Dermis blood vessel endothelial cell (primary cell): Measurements from ENCODE around the gene ELOVL5. TPM values are rescaled to one million over a fixed set of nuclear protein-coding genes. Genes with fewer than 3 reads are reported as not detected.
A peak's percentile ranks its signal among the peaks of the same experiment; 100 is the strongest.
"Not testable (repeated sequence)": the region's sequence is repeated elsewhere in the genome, so short reads cannot be mapped to it uniquely, and the experiment has no call there.

ENCODE experiments used
- DNase-seq: peaks from one replicate; pipeline ENCODE4 v3.0.0; 2010
- total RNA-seq: library from RNA; depleted of rRNA; stranded (reverse); fragments of >200 nt; gene quantifications from 2 replicates; pipeline ENCODE4 v1.2.3, GENCODE V29; 2014

ELOVL5 gene
- total RNA-seq, 1 donor from 2014 or later = 74.2 TPM

- no peak for DNase-seq
Measured at GRCh38 chr6:53327017-53327395, 21.7 kb downstream of the ELOVL5 start.

GRCh38 chr6:53326372-53327016 lies 22.3 kb downstream of the ELOVL5 start:
- DNase-seq = peak; percentile 74

DNA sequence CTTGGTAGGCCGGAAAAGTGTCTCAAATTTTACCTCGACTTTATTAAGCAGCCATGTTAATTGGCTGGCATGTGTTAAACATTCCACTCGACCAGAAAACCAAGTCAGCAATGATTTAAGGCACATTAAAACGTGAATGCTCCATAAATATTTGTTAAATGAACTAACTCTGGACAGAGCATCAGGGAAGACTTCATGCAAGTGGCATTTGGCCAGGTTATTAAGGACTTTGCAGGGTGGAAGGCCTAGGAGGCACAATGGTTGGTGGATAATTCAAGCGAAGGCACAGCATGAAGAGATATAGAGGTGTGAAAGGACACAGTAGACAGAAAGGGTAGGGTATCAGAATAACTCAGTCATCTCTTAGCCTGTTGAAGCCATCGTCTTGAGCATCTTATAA lies 23.0 kb downstream of the ELOVL5 start:
- DNase-seq = no peak

- no peak for DNase-seq
Measured at GRCh38 chr6:53322188-53323029, 26.3 kb downstream of the ELOVL5 start.

GRCh38 chr6:53321701-53322100 lies 27.0 kb downstream of the ELOVL5 start:
- DNase-seq = no peak

GRCh38 chr6:53320964-53321363 lies 27.8 kb downstream of the ELOVL5 start:
- no peak for DNase-seq

DNA sequence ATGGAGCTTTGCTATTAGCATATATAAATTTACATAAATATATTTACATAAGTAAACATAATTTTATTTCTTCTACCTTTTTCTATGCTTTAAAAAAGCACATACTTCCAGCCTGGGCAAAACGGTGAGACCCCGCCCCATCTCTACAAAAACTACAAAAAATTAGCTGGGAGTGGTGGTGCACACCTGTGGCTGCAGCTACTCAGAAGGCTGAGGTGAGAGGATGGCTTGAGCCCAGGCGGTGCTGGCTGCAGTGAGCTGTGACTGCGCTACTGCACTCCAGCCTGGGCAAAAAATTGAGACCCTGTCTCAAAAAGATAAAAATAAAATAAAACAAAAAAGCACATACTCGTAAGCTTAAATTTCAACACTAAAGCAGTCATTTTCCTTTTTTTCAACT lies 30.3 kb downstream of the ELOVL5 start:
- DNase-seq = no peak

DNA sequence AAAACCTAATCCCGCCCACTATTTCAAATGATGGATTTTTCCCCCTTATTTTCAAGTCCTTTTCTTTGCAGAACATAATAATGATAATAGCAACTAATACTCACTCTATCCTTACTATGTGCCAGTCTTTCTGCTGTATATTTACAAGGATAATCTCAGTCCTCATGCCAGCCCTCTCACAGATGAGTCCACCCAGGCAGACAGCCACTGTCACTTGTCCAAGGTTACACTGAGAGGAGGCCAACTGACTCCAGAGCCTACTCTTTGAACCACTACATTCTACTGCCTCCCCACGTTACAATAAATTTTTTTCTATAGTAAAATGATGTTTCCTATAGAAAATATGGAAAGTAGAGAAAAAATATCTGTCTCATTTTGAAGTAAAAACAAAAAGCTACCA lies 30.9 kb downstream of the ELOVL5 start:
- DNase-seq = no peak

DNA sequence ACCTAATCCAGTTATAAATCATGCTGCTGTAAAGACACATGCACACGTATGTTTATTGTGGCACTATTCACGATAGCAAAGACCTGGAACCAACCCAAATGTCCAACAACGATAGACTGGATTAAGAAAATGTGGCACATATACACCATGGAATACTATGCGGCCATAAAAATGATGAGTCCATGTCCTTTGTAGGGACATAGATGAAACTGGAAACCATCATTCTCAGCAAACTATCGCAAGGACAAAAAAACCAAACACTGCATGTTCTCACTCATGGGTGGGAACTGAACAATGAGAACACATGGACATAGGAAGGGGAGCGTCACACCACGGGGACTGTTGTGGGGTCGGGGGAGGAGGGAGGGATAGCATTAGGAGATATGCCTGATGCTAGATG lies 31.5 kb downstream of the ELOVL5 start:
- DNase-seq = not testable (repeated sequence)

GRCh38 chr6:53316142-53316541 lies 32.6 kb downstream of the ELOVL5 start:
- DNase-seq = no peak

DNA sequence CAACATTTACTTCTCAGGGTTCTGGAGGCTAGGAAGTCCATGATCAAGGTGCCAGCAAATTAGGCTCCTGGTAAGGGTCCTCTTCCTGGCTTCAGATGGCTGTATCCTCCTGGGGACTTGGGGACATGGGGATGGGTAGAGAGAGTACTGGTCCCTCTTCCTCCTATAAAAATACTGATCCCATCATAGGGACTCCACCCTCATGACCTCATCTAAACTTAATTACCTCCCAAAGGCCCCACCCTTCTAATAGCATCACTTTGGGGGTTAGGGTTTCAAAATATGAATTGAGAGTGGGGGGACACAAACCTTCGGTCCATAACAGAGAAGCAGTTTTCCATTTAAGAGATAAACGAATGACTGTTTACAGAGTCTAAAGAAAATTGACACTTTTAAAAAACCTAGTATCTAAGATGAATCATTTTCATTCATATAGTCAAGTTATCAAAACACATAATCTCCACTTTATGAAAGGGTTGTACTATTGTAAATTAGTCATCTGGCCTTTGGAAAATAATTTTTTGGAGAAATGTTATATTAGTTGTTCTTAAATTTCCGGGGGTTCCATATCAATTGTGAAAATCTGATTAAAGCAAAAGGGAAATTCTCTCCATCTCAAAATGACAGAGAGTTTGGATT lies 33.5 kb downstream of the ELOVL5 start:
- DNase-seq = no peak

DNA sequence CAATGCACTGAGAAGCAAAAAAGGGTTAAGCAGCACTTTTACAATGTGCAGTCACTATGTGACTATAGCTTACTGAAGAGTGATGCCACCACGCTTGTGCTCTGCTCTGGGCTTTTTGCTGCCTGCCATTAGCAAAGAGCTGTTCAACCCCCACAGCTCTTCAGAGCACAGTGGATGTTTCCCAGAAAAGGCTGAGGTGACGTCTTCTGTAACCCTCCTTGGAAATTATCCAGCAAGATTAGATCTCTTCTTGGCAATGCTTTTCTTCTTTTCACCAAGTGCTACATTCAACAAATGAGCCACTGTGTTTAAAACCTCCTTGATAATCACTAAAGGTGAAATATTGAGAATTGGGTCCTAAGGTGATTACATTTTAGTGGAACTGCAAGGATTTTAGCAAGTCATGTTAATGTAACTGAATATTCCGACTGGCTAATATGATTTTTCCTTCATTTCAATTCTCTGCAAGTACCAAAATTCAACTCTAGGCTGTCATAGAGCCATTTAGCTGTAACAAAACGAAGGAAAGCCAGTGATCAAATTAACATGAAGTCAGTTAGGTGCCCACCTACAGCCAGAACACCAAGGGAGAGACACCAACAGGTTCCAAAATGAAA lies 34.9 kb downstream of the ELOVL5 start:
- peak; percentile 76 for DNase-seq

- DNase-seq = no peak
Measured at GRCh38 chr6:53312355-53312754, 36.4 kb downstream of the ELOVL5 start.

DNA sequence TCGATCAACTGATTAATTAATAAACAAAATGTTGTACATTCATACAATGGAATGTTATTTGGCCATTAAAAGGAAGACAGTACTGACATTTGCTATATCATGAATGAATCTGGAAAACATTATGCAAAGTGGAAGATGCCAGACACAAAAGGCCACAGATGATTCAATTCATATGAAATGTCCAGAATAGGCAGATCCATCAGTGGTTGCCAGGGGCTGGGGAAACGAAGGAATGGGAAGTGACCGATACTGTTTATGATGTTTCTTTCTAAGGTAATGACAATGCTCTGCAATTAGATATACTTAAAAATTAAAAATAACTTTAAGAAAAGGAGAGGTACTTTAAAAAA lies 37.2 kb downstream of the ELOVL5 start:
- DNase-seq = peak; percentile 17

DNA sequence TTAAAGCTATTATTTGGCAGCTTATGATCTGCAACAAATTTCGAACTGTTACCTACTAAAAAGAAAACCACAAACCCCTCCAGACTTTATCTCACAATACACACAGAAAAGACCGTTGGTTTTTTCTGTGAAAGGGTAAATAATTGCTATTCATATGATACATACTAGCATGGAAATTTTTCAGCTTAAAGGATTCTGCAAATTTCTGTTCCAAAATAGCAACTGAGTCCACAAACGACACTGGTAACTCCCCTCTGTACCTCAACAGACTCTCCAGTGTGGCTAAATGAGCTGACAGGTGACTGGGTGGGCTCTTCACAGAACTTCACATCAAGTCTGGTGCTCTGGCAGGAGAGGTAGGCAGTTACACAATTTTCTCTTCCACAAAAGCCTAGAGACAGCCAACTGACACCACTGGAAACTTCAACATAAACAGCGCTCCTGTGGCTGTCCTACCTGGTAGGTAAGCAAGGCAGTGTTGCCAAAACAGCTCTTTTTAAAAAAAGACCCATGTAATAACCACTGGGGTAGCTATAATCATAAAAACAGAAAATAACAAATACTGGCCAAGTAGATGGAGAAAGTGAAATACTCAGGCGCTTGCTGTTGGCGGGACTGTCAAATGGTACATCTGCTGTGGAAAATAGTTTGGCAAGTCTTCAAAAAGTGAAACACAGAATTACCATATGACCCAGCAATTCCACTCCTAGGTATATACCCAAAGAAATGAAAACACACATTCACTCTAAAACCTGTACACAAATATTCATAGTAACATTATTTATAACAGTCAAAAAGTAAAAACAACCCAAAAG lies 37.8 kb downstream of the ELOVL5 start:
- DNase-seq = no peak

DNA sequence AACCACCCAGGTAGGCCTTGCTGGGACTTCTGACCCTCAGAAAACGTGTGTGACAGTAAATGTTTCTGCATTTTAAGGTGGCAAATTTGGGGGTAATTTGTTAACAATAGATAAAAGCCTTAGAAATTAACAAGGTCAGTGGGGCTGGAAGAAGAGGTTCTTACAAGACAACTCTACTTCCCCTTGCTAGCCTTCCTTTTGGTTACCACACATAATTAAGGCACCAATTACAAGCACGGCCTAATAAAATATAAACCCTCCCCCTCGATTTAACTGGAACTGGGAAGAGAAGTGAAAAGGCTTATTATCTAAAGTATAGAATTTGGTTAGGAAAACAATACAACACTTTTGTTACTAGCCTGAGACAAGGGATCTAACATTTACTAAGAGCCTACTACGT lies 38.8 kb downstream of the ELOVL5 start:
- no peak for DNase-seq

GRCh38 chr6:53309059-53309900 lies 39.5 kb downstream of the ELOVL5 start:
- DNase-seq = peak; percentile 46

GRCh38 chr6:53306819-53307347 lies 41.9 kb downstream of the ELOVL5 start:
- peak; percentile 49 for DNase-seq

DNA sequence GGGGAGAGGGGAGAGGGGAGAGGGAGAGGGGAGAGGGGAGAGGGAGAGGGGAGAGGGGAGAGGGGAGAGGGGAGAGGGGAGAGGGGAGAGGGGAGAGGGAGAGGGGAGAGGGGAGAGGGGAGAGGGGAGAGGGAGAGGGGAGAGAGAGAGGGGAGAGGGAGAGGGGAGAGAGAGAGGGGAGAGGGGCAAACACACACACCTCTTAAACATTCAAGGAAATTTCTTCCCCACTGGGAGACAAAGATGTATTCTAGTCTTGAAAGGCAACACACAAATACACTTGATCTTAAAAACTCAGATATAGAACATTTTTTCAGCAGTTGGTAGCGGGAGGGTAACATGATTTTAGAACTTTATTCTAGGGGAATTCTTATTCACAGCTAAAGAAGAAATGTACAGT lies 42.5 kb downstream of the ELOVL5 start:
- not testable (repeated sequence) for DNase-seq

DNA sequence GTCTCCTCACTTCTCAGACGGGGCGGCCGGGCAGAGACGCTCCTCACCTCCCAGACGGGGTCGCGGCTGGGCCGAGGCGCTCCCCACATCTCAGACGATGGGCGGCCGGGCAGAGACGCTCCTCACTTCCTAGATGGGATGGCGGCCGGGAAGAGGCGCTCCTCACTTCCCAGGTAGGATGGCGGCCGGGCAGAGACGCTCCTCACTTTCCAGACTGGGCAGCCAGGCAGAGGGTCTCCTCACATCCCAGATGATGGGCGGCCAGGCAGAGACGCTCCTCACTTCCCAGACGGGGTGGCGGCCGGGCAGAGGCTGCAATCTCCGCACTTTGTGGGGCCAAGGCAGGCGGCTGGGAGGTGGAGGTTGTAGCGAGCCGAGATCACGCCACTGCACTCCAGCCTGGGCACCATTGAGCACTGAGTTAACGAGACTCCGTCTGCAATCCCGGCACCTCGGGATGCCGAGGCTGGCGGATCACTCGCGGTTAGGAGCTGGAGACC lies 43.2 kb downstream of the ELOVL5 start:
- DNase-seq = not testable (repeated sequence)

GRCh38 chr6:53304953-53305352 lies 43.8 kb downstream of the ELOVL5 start:
- not testable (repeated sequence) for DNase-seq
